MM.1S (cell line): ENCODE results near the gene DEPP1.

Experiments used
- CTCF ChIP-seq: fragments of 300-600 bp; sonication (generic); IDR thresholded peaks from 2 replicates; pipeline ENCODE4 v1.5.1; 2016; ENCODE audit warnings: antibody characterized with exemption, low read length, mixed read lengths
- EZH2 ChIP-seq: fragments of 300-600 bp; sonication (generic); optimal IDR thresholded peaks from 2 replicates; pipeline ENCODE3; 2017; ENCODE audit warnings: low read depth, mild to moderate bottlenecking, antibody characterized with exemption, low read length, mixed read lengths
- EZH2phosphoT487 ChIP-seq: fragments of 300-600 bp; sonication (generic); IDR thresholded peaks from 2 replicates; pipeline ENCODE4 v1.6.1; 2018; ENCODE audit warnings: antibody characterized with exemption, low read length

DNA sequence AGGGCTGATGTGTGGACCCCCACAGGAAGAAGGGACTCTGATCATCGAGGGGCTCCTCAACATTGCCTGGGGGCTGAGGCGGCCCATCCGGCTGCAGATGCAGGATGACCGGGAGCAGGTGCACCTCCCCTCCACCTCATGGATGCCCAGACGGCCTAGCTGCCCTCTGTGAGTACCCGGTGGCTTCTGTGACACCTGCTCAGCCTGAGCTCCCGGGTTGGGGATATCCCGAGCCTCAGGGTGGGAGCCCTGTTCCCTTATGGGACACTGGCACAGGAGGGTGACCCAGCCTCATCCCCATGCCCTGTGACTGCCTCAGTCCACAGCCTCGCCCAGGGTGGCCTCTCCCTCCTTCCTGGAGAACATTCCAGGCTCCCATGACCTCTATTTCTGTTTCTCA is 3.9 kb upstream of the DEPP1 start:
- TF ChIP-seq CTCF (no peak), EZH2phosphoT487 (no peak), EZH2 (no peak)
